HepG2 (cell line): ENCODE measurements around the gene CRADD. TPM values are rescaled to one million over a fixed set of nuclear protein-coding genes. Genes with fewer than 3 reads are reported as not detected.

Experiments
- ATAC-seq: fragments of 200-7000 bp; cut with Tn5 transposase; 3 replicates; pipeline ENCODE4 v1.9.1; 2020; ENCODE audit warnings: mild to moderate bottlenecking, moderate library complexity
- BruUV-seq: library from RNA; stranded (reverse); fragments of 400-500 nt; replicated peaks from 2 replicates; lab custom pipeline; 2021; lab: Mats Ljungman, UMichigan
- CTCF ChIA-PET: fragments of 300-600 bp; formaldehyde crosslinking; extraction: SDS; loops from one replicate; lab custom pipeline; 2021; ENCODE audit warnings: low total read pairs, inconsistent platforms, low intra/inter-chr PET ratio; lab: Yijun Ruan, JAX
- POLR2A ChIA-PET: fragments of 350-600 bp; sonication (Branson Sonifier 250); formaldehyde crosslinking; loops from one replicate; lab custom pipeline; 2020; ENCODE audit warnings: antibody characterized with exemption, inconsistent platforms; lab: Yijun Ruan, JAX
- DNase-seq: peaks from one replicate; pipeline ENCODE4 v3.0.0-alpha.2; 2015; ENCODE audit warnings: low spot score
- FAIRE-seq: peaks from 3 replicates; lab custom pipeline; 2011; peaks lifted over from hg19 to GRCh38; lab: Jason Lieb, UNC
- H2AFZ ChIP-seq: one replicate; pipeline ENCODE4 v1.6.1; 2011; ENCODE audit warnings: low read length, inconsistent platforms
- H3K27ac ChIP-seq: fragments of 300-600 bp; 3 replicates; pipeline ENCODE4 v1.8.0; 2011; ENCODE audit warnings: mixed run types, mild to moderate bottlenecking, mixed read lengths, low read length, inconsistent platforms; ENCODE audit not compliant: insufficient read depth; ENCODE audit errors: extremely low read length
- H3K27me3 ChIP-seq, 2 experiments: fragments of 200-600 bp in 1 of 2; 2 replicates in 1 of 2; 3 replicates in 1 of 2; pipeline versions ENCODE4 v1.6.0 to v1.8.0; 2011; ENCODE audit warnings: low read length in 2 of 2, mild to moderate bottlenecking in 2 of 2, moderate library complexity in 2 of 2, inconsistent platforms in 1 of 2; ENCODE audit not compliant: insufficient read depth in 2 of 2, control insufficient read depth in 1 of 2
- H3K36me3 ChIP-seq, 2 experiments: fragments of 200-600 bp in 1 of 2; replicated peaks in 1 of 2; 2 replicates in 1 of 2; 3 replicates in 1 of 2; pipeline versions ENCODE4 v1.5.1 to v1.8.0; 2011; ENCODE audit warnings: low read length in 2 of 2, inconsistent platforms in 1 of 2; ENCODE audit not compliant: insufficient read depth in 2 of 2, control insufficient read depth in 1 of 2
- H3K4me1 ChIP-seq: 2 replicates; pipeline ENCODE4 v1.5.1; 2012; ENCODE audit warnings: low read length, inconsistent platforms; ENCODE audit not compliant: insufficient read depth
- H3K4me2 ChIP-seq: 2 replicates; pipeline ENCODE4 v1.6.0; 2011; ENCODE audit warnings: low read depth, low read length, inconsistent platforms
- H3K4me3 ChIP-seq, 3 experiments: fragments of 200-600 bp in 1 of 3; sonication (generic), shearing (Covaris generic) in 1 of 3; replicated peaks in 1 of 3; 2 replicates each; pipeline ENCODE4 v1.5.1; 2011 to 2016; ENCODE audit warnings: low read length in 3 of 3, inconsistent platforms in 2 of 3, low read depth in 2 of 3, mild to moderate bottlenecking in 2 of 3, control low read depth in 1 of 3, mixed read lengths in 1 of 3; ENCODE audit not compliant: insufficient read depth in 1 of 3
- H3K79me2 ChIP-seq: one replicate; pipeline ENCODE4 v1.6.1; 2011; ENCODE audit warnings: low read length, inconsistent platforms; ENCODE audit not compliant: insufficient read depth
- H3K9ac ChIP-seq: 2 replicates; pipeline ENCODE4 v1.6.0; 2011; ENCODE audit warnings: mild to moderate bottlenecking, low read depth, low read length, inconsistent platforms; ENCODE audit not compliant: insufficient read depth
- H3K9me3 ChIP-seq: 2 replicates; pipeline ENCODE4 v1.5.1; 2012; ENCODE audit warnings: mild to moderate bottlenecking, low read length
- H4K20me1 ChIP-seq: 2 replicates; pipeline ENCODE4 v1.6.0; 2011; ENCODE audit warnings: inconsistent platforms, mild to moderate bottlenecking, low read length, moderate library complexity; ENCODE audit not compliant: insufficient read depth
- BRD4 ChIP-seq: sonication (generic); formaldehyde crosslinking; IDR thresholded peaks from 2 replicates; pipeline ENCODE4 v1.4.0; 2020; ENCODE audit warnings: missing genetic modification reagents
- FOXK1 ChIP-seq: sonication (generic); formaldehyde crosslinking; IDR thresholded peaks from 2 replicates; pipeline ENCODE4 v1.4.0; 2020; ENCODE audit warnings: low read depth, missing genetic modification reagents, borderline replicate concordance
- GTF3A ChIP-seq: sonication (generic); formaldehyde crosslinking; conservative IDR thresholded peaks from 2 replicates; pipeline ENCODE4 v1.4.0; 2020; ENCODE audit warnings: mild to moderate bottlenecking, missing genetic modification reagents
- HNRNPUL1 ChIP-seq: fragments of 200-400 bp; formaldehyde crosslinking; IDR thresholded peaks from 2 replicates; pipeline ENCODE4 v1.6.1; 2017; ENCODE audit warnings: low read depth, mild to moderate bottlenecking, low read length, moderate library complexity
- POLR2G ChIP-seq: fragments of 200-400 bp; formaldehyde crosslinking; IDR thresholded peaks from 2 replicates; pipeline ENCODE4 v1.6.1; 2018; ENCODE audit warnings: mild to moderate bottlenecking, low read depth, low read length, moderate library complexity
- RBM22 ChIP-seq: fragments of 200-400 bp; formaldehyde crosslinking; optimal IDR thresholded peaks from 2 replicates; pipeline ENCODE3; 2017; ENCODE audit warnings: mild to moderate bottlenecking, low read length, moderate library complexity
- SALL2 ChIP-seq: sonication (generic); formaldehyde crosslinking; IDR thresholded peaks from 2 replicates; pipeline ENCODE4 v1.8.1; 2023; ENCODE audit warnings: mild to moderate bottlenecking, missing genetic modification reagents, inconsistent platforms
- ZHX2 ChIP-seq, 2 experiments: sonication (generic) in 1 of 2; formaldehyde crosslinking in 1 of 2; IDR thresholded peaks; 2 replicates each; pipeline versions ENCODE4 v1.6.1 to v1.9.0; 2014 to 2022; ENCODE audit warnings: antibody characterized with exemption in 1 of 2, borderline replicate concordance in 1 of 2, inconsistent platforms in 1 of 2, low read depth in 1 of 2, missing genetic modification reagents in 1 of 2
- ZNF3 ChIP-seq: IDR thresholded peaks from 2 replicates; pipeline ENCODE4 v1.7.0; 2017; ENCODE audit warnings: inconsistent platforms
- ZNF577 ChIP-seq: sonication (generic); formaldehyde crosslinking; IDR thresholded peaks from 2 replicates; pipeline ENCODE4 v1.4.0; 2020; ENCODE audit warnings: mild to moderate bottlenecking, low read depth, missing genetic modification reagents, borderline replicate concordance
- WGBS: methylation state at CpG from one replicate; pipeline ENCODE4 v1.1.6; 2017; ENCODE audit warnings: low lambda C conversion rate; 5-methylcytosine and 5-hydroxymethylcytosine counted together
- in situ Hi-C: cut with HindIII; loops from 2 replicates; pipeline ENCODE4 v1.10.0; 2017; ENCODE audit warnings: low pct_unique_long_range_greater_than_20kb; ENCODE audit not compliant: extremely low pct_ligation_motif_present
- intact Hi-C: fragments of 100-400 bp; cut with micrococcal nuclease; formaldehyde crosslinking; loops from one replicate; pipeline ENCODE4 v1.10.0; 2022; ENCODE audit not compliant: unreplicated experiment
- polyA plus RNA-seq, 8 experiments: library from polyadenylated mRNA; depleted of rRNA in 3 of 8; stranded (reverse) in 7 of 8; unstranded in 1 of 8; fragments of >200 nt; fragmentation: Illumina TruSeq in 4 of 8; extraction: Trizol in 4 of 8; gene quantifications; 2 replicates each; pipeline versions ENCODE4 v1.2.1 to v1.2.3, GENCODE V29; 2011 to 2016; ENCODE audit warnings: low read depth in 4 of 8, missing spikeins in 1 of 8, mixed read lengths in 1 of 8; ENCODE audit not compliant: insufficient read depth in 1 of 8
- total RNA-seq, 5 experiments: library from RNA; depleted of rRNA; stranded (reverse); fragments of >200 nt; fragmentation: Illumina TruSeq; extraction: Trizol; gene quantifications; 2 replicates each; pipeline ENCODE4 v1.2.3, GENCODE V29; 2016; ENCODE audit warnings: low read depth in 1 of 5
- TF ChIP-seq, protein P1 (sequence below): sonication (generic); formaldehyde crosslinking; IDR thresholded peaks from 2 replicates; pipeline ENCODE4 v1.4.0; 2020; ENCODE audit warnings: missing genetic modification reagents

The CRADD gene
- total and polyA plus RNA-seq, 2 of the 13 experiments (the other 11 are each of a cell fraction or from before 2014, with no cell fraction given): 12.4 to 18.8 TPM

- Histone ChIP-seq H3K4me3 (no peak overlapping the region), H3K4me1 (no peaks in the 10 kb centered on the region), H3K9me3 (no peaks in the 10 kb centered on the region), H3K4me2 (no peak overlapping the region), H3K27me3 (no peaks in the 10 kb centered on the region), H4K20me1 (no peaks in the 10 kb centered on the region), H2AFZ (no peak overlapping the region), H3K9ac (no peak overlapping the region), H3K79me2 (no peaks in the 10 kb centered on the region), H3K36me3 (no peaks in the 10 kb centered on the region), H3K27ac (no peak overlapping the region)
- no peak for TF ChIP-seq SALL2 (CRISPR knock-in tag)
- DNase-seq: no peak
- 54% methylated on average over 5 of the region's 5 CpGs for WGBS
- FAIRE-seq: no peak
- BruUV-seq: no TSS peak
- ChIA-PET POLR2A (no interaction called here), CTCF (no interaction called here)
- intact Hi-C loops: no loop called here
- in situ Hi-C loops: no loop called here
- ATAC-seq: no peak
Measured at GRCh38 chr12:93914281-93914680, 237.1 kb downstream of the CRADD start.

- no peaks in the 10 kb centered on the region for H3K27me3 ChIP-seq
- no peak for FAIRE-seq
- POLR2A ChIA-PET: no interaction called here
- no peaks in the 10 kb centered on the region for H3K9me3 ChIP-seq
- TF ChIP-seq GTF3A (CRISPR knock-in tag) (no peak), FOXK1 (CRISPR knock-in tag) (no peak), BRD4 (CRISPR knock-in tag) (no peak), ZNF3 (CRISPR knock-in tag) (no peak), POLR2G (no peak), ZHX2 (IDR thresholded peaks at IDR 0.05; ENCODE audit: low read depth) (no peak), ZHX2 (CRISPR knock-in tag; IDR thresholded peaks at IDR 0.05; ENCODE audit: borderline replicate concordance) (no peak), HNRNPUL1 (no peak), ZNF577 (CRISPR knock-in tag) (no peak), RBM22 (no peak)
- TF ChIP-seq, protein P1, sequence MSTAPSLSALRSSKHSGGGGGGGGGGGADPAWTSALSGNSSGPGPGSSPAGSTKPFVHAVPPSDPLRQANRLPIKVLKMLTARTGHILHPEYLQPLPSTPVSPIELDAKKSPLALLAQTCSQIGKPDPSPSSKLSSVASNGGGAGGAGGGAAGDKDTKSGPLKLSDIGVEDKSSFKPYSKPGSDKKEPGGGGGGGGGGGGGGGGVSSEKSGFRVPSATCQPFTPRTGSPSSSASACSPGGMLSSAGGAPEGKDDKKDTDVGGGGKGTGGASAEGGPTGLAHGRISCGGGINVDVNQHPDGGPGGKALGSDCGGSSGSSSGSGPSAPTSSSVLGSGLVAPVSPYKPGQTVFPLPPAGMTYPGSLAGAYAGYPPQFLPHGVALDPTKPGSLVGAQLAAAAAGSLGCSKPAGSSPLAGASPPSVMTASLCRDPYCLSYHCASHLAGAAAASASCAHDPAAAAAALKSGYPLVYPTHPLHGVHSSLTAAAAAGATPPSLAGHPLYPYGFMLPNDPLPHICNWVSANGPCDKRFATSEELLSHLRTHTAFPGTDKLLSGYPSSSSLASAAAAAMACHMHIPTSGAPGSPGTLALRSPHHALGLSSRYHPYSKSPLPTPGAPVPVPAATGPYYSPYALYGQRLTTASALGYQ (CRISPR knock-in tag): no peak
- TF ChIP-seq, all 625 proteins: peak for 0
- Histone ChIP-seq H3K27ac (no peak overlapping the region), H3K4me1 (no peaks in the 10 kb centered on the region), H3K79me2 (no peaks in the 10 kb centered on the region), H3K36me3 (no peaks in the 10 kb centered on the region), H2AFZ (no peak overlapping the region), H3K4me2 (no peak overlapping the region), H3K4me3 (no peak overlapping the region), H4K20me1 (no peaks in the 10 kb centered on the region), H3K9ac (no peak overlapping the region)
- DNase-seq (no peak), ATAC-seq (no peak)
- BruUV-seq: no TSS peak
- intact Hi-C loops (no loop called here), in situ Hi-C loops (no loop called here)
- CTCF ChIA-PET: no interaction called here
- WGBS: 73% methylated on average over 3 of the region's 3 CpGs
Measured at GRCh38 chr12:93915411-93915810, 238.2 kb downstream of the CRADD start.
